ENCODE data around the gene APLP2.

- TF ChIP-seq CTCF (IDR thresholded peaks at IDR 0.05; ENCODE audit: insufficient read depth, low read length, poor library complexity, severe bottlenecking) (no peak), EZH2phosphoT487 (conservative IDR thresholded peaks at IDR 0.05; ENCODE audit: low read length) (no peak)
Measured at GRCh38 chr11:130181295-130182272, 111.9 kb downstream of the APLP2 start.
